Suprapubic skin (tissue), 4 donors: ENCODE data around the gene NAP1L4.

ENCODE experiments used
- CTCF ChIP-seq, 2 donors: fragments of 200-600 bp in 1 of 2; fragments of 450-650 bp in 1 of 2; sonication (generic) in 1 of 2; IDR thresholded peaks; one replicate each; pipeline ENCODE4 v1.5.1; 2016 to 2019; ENCODE audit warnings: antibody characterized with exemption in 2 of 2, mild to moderate bottlenecking in 1 of 2, moderate library complexity in 1 of 2
- EP300 ChIP-seq: sonication (generic); formaldehyde crosslinking; IDR thresholded peaks from one replicate; pipeline ENCODE4 v1.6.1; 2017; ENCODE audit warnings: antibody characterized with exemption
- POLR2A ChIP-seq, 2 donors: fragments of 450-650 bp; IDR thresholded peaks; one replicate each; pipeline ENCODE4 v1.6.1; 2017; ENCODE audit warnings: antibody characterized with exemption in 2 of 2, mild to moderate bottlenecking in 2 of 2, moderate library complexity in 2 of 2
- POLR2AphosphoS5 ChIP-seq, 3 donors: sonication (generic); formaldehyde crosslinking; IDR thresholded peaks; one replicate each; pipeline ENCODE4 v1.6.1; 2017; ENCODE audit warnings: antibody characterized with exemption in 3 of 3

- TF ChIP-seq POLR2A (IDR thresholded peaks at IDR 0.05), result no peak
- no peak for TF ChIP-seq POLR2AphosphoS5 (IDR thresholded peaks at IDR 0.05)
- no peak for TF ChIP-seq CTCF (IDR thresholded peaks at IDR 0.05)
- TF ChIP-seq EP300, result no peak
Observed at GRCh38 chr11:2940147-2940920, 51.8 kb downstream of the NAP1L4 start.
